Activated CD4-positive, alpha-beta memory T cell treated with anti-CD3 and anti-CD28 coated beads, Interleukin-2, amount 10 ng/mL, durations not matched to agents 7 days and 5 days (primary cell): ENCODE results near the gene INSYN2B. TPM values are rescaled to one million over a fixed set of nuclear protein-coding genes. Genes with fewer than 3 reads are reported as not detected.

Experiments used
- CTCF ChIA-PET: fragments of 350-600 bp; sonication (Branson Sonifier 250); formaldehyde crosslinking; loops from one replicate; lab custom pipeline; 2021; ENCODE audit warnings: antibody characterized with exemption, inconsistent platforms; lab: Charles Lee
- POLR2A ChIA-PET: fragments of 350-600 bp; sonication (Branson Sonifier 250); formaldehyde crosslinking; loops from one replicate; lab custom pipeline; 2021; ENCODE audit warnings: antibody characterized with exemption; lab: Charles Lee
- DNase-seq: peaks from one replicate; pipeline ENCODE4 v3.0.0-alpha.2; 2020
- H3K27ac Mint-ChIP-seq: one replicate; pipeline ENCODE4 v1.8.0; 2021; ENCODE audit warnings: mild to moderate bottlenecking, mixed read lengths
- H3K27me3 Mint-ChIP-seq: one replicate; pipeline ENCODE4 v1.8.0; 2021; ENCODE audit warnings: mixed read lengths
- H3K36me3 Mint-ChIP-seq: one replicate; pipeline ENCODE4 v1.8.0; 2021; ENCODE audit warnings: low read depth, mixed read lengths
- H3K4me1 Mint-ChIP-seq: one replicate; pipeline ENCODE4 v1.8.0; 2021; ENCODE audit warnings: mixed read lengths
- H3K4me3 Mint-ChIP-seq: one replicate; pipeline ENCODE4 v1.8.0; 2021; ENCODE audit warnings: mild to moderate bottlenecking, mixed read lengths
- H3K9me3 Mint-ChIP-seq: one replicate; pipeline ENCODE4 v1.8.0; 2021; ENCODE audit warnings: mixed read lengths
- total RNA-seq, 2 experiments: library from RNA; stranded (reverse); gene quantifications; one replicate each; pipeline ENCODE4 v1.2.3, GENCODE V29; 2021

The INSYN2B gene
- total RNA-seq = not detected

DNA sequence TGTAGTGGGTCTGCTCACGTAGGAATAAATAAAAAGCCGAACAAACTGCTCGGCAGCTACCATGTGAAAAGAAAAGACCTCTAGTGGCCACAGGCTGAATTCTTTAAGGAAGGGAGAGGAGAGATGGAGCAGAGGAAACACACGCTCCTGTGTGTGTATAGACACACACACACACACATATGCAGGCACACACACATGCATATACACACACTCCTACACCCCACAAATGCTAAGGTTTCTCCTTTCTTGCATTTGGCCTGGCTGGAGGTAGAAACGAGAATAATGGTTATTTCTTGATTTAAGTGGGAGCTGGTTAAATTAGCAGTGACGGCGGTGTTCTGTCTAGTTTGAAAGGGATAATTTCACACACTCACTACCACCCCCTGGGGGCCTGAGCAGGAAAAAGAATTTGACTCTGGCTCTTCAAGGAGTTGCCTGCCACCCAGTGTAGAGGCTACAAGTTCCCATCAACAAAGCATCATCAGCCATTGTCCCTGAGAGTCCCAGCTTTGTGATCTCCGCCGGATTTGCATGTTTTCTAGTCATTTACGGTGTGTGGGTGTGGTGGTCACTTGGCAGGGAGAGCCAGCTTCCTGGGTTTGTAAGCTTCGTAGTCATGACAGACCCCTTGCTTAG lies at the start of gene INSYN2B:
Gene INSYN2B (minus strand): TSS at position 78 of the 636 bp plus-strand sequence. CDS start 96,597 bp downstream, outside the sequence.
- Mint-ChIP-seq H3K4me1 (peaks cover 1% of the 10 kb centered on the region), H3K27me3 (no peaks in the 10 kb centered on the region), H3K9me3 (no peaks in the 10 kb centered on the region), H3K27ac (no peak within 1 kb of the TSS), H3K4me3 (no peak within 1 kb of the TSS), H3K36me3 (peaks cover 28% of the 10 kb centered on the region)
- CTCF ChIA-PET = interaction anchor here (0.9 to 1.4 kb wide), 6 partner anchors 9 to 279 kb away, joined by 3 to 5 read pairs (median 3); no protein-coding TSS in a partner anchor
- DNase-seq = no peak
- POLR2A ChIA-PET = no interaction called here

DNA sequence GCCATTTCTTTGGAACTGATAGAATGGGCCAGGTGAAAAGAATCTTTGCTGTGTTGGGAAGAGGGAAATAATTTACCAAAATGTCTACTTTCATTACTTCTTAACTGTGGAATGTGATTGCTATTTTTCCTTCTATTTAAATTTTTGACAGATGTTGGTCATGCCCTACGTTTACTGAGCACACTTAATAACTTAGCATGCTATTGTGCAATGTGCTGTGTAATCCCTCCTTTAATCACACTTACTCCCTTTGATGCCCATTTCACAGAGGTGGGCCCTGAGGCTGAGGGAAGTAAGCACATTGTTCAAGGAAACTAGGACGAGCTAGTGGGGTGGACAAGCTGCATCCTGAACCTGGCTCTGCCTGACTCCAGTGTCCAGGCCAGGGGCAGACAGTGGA lies 47.8 kb upstream of the INSYN2B start:
- Mint-ChIP-seq H3K27ac (no peak overlapping the region), H3K9me3 (no peaks in the 10 kb centered on the region), H3K27me3 (no peaks in the 10 kb centered on the region), H3K4me1 (no peaks in the 10 kb centered on the region), H3K36me3 (peaks cover 48% of the 10 kb centered on the region), H3K4me3 (no peak overlapping the region)
- ChIA-PET CTCF (no interaction called here), POLR2A (no interaction called here)
- DNase-seq = no peak

- no peak overlapping the region for H3K27ac Mint-ChIP-seq
- H3K27me3 Mint-ChIP-seq = no peaks in the 10 kb centered on the region
- H3K4me1 Mint-ChIP-seq = no peaks in the 10 kb centered on the region
- POLR2A ChIA-PET = no interaction called here
- H3K4me3 Mint-ChIP-seq = no peak overlapping the region
- CTCF ChIA-PET = no interaction called here
- DNase-seq = no peak
- peaks cover 57% of the 10 kb centered on the region for H3K36me3 Mint-ChIP-seq
- no peaks in the 10 kb centered on the region for H3K9me3 Mint-ChIP-seq
These were observed 45.6 kb upstream of the INSYN2B start for GRCh38 chr5:170025853-170026252.

GRCh38 chr5:170021506-170021905 lies 41.2 kb upstream of the INSYN2B start:
- Mint-ChIP-seq H3K4me1 (no peaks in the 10 kb centered on the region), H3K27me3 (no peaks in the 10 kb centered on the region), H3K36me3 (peaks cover 51% of the 10 kb centered on the region), H3K4me3 (no peak overlapping the region), H3K27ac (no peak overlapping the region), H3K9me3 (no peaks in the 10 kb centered on the region)
- no peak for DNase-seq
- POLR2A ChIA-PET = no interaction called here
- CTCF ChIA-PET = no interaction called here

DNA sequence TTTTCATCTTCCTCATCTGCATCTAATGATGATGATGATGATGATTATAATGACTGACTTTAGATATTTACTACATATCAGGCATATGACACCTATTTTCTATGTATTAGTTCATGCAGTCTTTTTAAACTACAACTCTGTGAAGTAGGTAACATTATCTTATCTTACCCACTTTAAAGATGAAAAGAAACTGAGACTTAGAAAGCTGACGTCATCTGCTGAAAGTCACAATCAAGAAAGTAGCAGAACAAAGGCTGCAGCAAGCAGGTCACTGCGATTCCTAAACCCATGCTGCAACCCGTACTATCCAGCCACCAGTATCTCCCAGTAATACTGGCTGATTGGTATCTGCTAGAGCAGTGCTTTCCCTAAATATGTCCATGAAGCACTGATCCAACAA lies 40.1 kb upstream of the INSYN2B start:
- Mint-ChIP-seq H3K27ac (no peak overlapping the region), H3K4me1 (no peaks in the 10 kb centered on the region), H3K9me3 (no peaks in the 10 kb centered on the region), H3K4me3 (no peak overlapping the region), H3K27me3 (no peaks in the 10 kb centered on the region), H3K36me3 (peaks cover 44% of the 10 kb centered on the region)
- CTCF ChIA-PET = no interaction called here
- DNase-seq = no peak
- POLR2A ChIA-PET = no interaction called here

GRCh38 chr5:170012622-170013021 lies 32.3 kb upstream of the INSYN2B start:
- peaks cover 42% of the 10 kb centered on the region for H3K36me3 Mint-ChIP-seq
- no peaks in the 10 kb centered on the region for H3K4me1 Mint-ChIP-seq
- H3K4me3 Mint-ChIP-seq = no peak overlapping the region
- no peaks in the 10 kb centered on the region for H3K9me3 Mint-ChIP-seq
- no peak for DNase-seq
- H3K27ac Mint-ChIP-seq = no peak overlapping the region
- ChIA-PET CTCF (no interaction called here), POLR2A (no interaction called here)
- no peaks in the 10 kb centered on the region for H3K27me3 Mint-ChIP-seq

DNA sequence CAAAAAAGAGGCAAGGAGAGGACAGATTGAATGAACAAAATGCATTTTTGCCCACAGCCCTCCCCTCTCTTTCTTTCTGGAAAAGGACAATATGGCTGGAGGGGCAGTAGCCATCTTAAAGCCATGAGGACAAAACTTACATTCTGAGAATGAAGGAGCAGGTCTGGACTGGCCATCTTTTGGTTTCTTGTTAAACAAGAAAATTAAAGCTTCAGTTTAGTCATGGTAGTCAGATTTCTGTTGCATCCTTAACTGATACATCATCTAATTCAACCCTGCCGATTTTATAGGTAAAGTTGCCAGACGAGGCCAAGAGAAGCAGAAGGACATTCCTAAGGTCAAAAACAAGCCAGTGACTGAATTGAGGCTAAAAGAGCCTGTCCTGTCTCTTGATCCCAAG lies 31.5 kb upstream of the INSYN2B start:
- ChIA-PET CTCF (no interaction called here), POLR2A (no interaction called here)
- no peaks in the 10 kb centered on the region for H3K9me3 Mint-ChIP-seq
- H3K4me1 Mint-ChIP-seq = no peaks in the 10 kb centered on the region
- H3K36me3 Mint-ChIP-seq = peaks cover 39% of the 10 kb centered on the region
- H3K27me3 Mint-ChIP-seq = no peaks in the 10 kb centered on the region
- DNase-seq = no peak
- no peak overlapping the region for H3K27ac Mint-ChIP-seq
- H3K4me3 Mint-ChIP-seq = no peak overlapping the region

- H3K27ac Mint-ChIP-seq = no peak overlapping the region
- H3K27me3 Mint-ChIP-seq = no peaks in the 10 kb centered on the region
- DNase-seq = no peak
- no peaks in the 10 kb centered on the region for H3K4me1 Mint-ChIP-seq
- peaks cover 39% of the 10 kb centered on the region for H3K36me3 Mint-ChIP-seq
- no peaks in the 10 kb centered on the region for H3K9me3 Mint-ChIP-seq
- no peak overlapping the region for H3K4me3 Mint-ChIP-seq
- ChIA-PET POLR2A (no interaction called here), CTCF (no interaction called here)
These were observed 30.3 kb upstream of the INSYN2B start for GRCh38 chr5:170010595-170010994.

DNA sequence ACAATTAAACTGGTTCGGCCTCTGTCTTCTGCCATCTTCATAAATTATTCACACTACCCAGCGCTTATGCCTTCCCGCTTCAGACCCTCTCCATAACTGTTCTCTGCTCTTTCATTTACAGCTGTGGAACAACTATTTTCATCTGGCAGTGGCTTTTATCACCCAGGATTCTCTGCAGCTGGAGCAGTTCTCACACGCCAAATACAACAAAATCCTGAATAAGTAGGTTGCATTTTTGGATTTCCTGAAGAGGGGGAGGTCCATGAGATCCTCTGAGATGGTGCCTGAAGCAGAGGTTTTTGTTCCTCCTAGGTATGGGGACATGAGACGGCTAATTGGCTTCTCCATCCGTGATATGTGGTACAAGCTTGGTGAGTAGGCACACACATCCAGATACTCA lies 28.1 kb upstream of the INSYN2B start:
- no peak overlapping the region for H3K27ac Mint-ChIP-seq
- no peak overlapping the region for H3K4me3 Mint-ChIP-seq
- ChIA-PET POLR2A (no interaction called here), CTCF (no interaction called here)
- no peak for DNase-seq
- H3K9me3 Mint-ChIP-seq = no peaks in the 10 kb centered on the region
- H3K27me3 Mint-ChIP-seq = no peaks in the 10 kb centered on the region
- H3K36me3 Mint-ChIP-seq = peaks cover 49% of the 10 kb centered on the region
- no peaks in the 10 kb centered on the region for H3K4me1 Mint-ChIP-seq

DNA sequence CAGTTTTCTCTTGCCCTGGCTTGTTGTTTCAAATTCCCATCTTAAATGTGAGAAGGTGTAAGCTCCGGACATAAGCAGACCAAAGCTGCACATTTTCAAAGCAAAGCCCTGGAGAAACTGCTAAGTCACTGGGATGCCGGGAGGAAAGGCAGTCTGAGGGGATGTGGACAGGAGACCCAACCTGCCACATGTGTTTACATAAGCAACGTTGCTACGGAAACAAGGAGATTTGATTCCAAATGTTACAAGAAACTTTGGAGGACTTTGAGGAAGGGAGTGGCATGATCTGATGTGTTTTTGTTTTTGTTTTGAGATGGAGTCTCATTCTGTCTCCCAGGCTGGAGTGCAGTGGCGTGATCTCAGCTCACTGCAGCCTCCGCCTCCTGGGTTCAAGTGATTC lies 25.7 kb upstream of the INSYN2B start:
- Mint-ChIP-seq H3K4me3 (no peak overlapping the region), H3K4me1 (no peaks in the 10 kb centered on the region), H3K27ac (no peak overlapping the region), H3K36me3 (peaks cover 56% of the 10 kb centered on the region), H3K9me3 (no peaks in the 10 kb centered on the region), H3K27me3 (no peaks in the 10 kb centered on the region)
- ChIA-PET CTCF (no interaction called here), POLR2A (no interaction called here)
- DNase-seq = no peak

- Mint-ChIP-seq H3K27ac (no peak overlapping the region), H3K36me3 (peaks cover 54% of the 10 kb centered on the region), H3K4me3 (no peak overlapping the region), H3K4me1 (no peaks in the 10 kb centered on the region), H3K27me3 (no peaks in the 10 kb centered on the region), H3K9me3 (no peaks in the 10 kb centered on the region)
- ChIA-PET CTCF (no interaction called here), POLR2A (no interaction called here)
- no peak for DNase-seq
These were observed 19.9 kb upstream of the INSYN2B start for GRCh38 chr5:170000155-170000554.

GRCh38 chr5:169999621-170000020 lies 19.3 kb upstream of the INSYN2B start:
- H3K27ac Mint-ChIP-seq = no peak overlapping the region
- H3K36me3 Mint-ChIP-seq = peaks cover 55% of the 10 kb centered on the region
- no peaks in the 10 kb centered on the region for H3K27me3 Mint-ChIP-seq

DNA sequence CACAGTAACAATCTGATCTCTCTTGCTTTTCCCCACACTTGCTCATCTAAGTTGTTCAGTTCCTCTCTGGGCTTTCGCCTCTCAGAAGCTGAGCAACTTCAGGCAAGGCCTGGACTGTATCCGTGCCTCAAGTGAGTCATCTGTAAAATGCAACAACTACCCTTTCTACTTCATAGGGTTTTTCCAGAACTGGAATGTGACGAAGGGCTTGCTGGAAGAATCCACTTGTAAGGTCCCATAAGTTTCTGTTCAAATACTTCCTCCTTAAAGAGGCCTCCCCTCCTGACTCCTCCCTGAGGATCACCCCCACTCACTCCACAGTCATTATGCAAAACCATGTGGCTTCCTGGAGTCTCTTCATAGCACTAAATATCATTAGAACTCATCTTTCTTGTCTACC lies 17.5 kb upstream of the INSYN2B start:
- H3K4me1 Mint-ChIP-seq = no peaks in the 10 kb centered on the region
- no peaks in the 10 kb centered on the region for H3K9me3 Mint-ChIP-seq
- H3K27me3 Mint-ChIP-seq = no peaks in the 10 kb centered on the region
- CTCF ChIA-PET = no interaction called here
- POLR2A ChIA-PET = no interaction called here
- H3K4me3 Mint-ChIP-seq = no peak overlapping the region
- peaks cover 53% of the 10 kb centered on the region for H3K36me3 Mint-ChIP-seq
- H3K27ac Mint-ChIP-seq = no peak overlapping the region
- no peak for DNase-seq

More at GRCh38 chr5:169999621-170000020, 19.3 kb upstream of the INSYN2B start:
- H3K4me3 Mint-ChIP-seq = no peak overlapping the region
- no peak for DNase-seq
- POLR2A ChIA-PET = no interaction called here
- H3K9me3 Mint-ChIP-seq = no peaks in the 10 kb centered on the region
- CTCF ChIA-PET = no interaction called here
- no peaks in the 10 kb centered on the region for H3K4me1 Mint-ChIP-seq

GRCh38 chr5:169993485-169993790 lies 13.1 kb upstream of the INSYN2B start:
- no peak overlapping the region for H3K4me3 Mint-ChIP-seq
- peaks cover 51% of the 10 kb centered on the region for H3K36me3 Mint-ChIP-seq
- no peaks in the 10 kb centered on the region for H3K27me3 Mint-ChIP-seq
- no peaks in the 10 kb centered on the region for H3K9me3 Mint-ChIP-seq
- no peak overlapping the region for H3K27ac Mint-ChIP-seq
- no peak for DNase-seq
- ChIA-PET CTCF (no interaction called here), POLR2A (no interaction called here)
- H3K4me1 Mint-ChIP-seq = no peaks in the 10 kb centered on the region
